ENCODE results near the gene MAP1LC3A.

DNA sequence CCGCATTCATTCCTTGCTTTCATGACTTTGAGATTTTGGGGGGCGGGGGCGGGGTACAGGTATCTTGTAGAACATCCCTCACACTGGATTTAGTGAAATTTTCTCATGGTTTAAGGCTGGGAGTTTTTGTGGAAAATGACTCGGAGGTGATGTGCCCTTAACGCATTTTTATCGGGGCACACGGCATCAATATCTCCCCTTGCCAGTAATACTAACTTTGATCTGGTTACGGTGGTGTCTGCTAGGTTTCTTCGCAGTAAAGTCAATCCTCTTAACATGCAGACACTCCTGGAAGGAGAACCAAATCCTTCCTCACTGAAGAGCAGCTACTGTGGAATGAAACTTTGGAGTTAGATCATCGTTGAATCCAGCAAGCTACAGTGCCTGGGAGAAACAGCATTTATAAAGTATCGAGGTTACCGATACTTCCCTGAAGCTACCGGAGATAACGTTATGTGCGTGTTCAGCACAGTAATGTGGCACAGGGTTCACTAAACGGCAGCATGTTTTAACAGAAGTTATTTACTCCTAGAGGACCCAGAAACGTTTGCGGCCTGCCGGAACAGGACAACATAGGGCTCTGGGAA lies 43.5 kb upstream of the MAP1LC3A start:
- no peak for TF ChIP-seq CTCF (IDR thresholded peaks at IDR 0.05)
- TF ChIP-seq POLR2A (IDR thresholded peaks at IDR 0.05), result peak in 2 of 3 donors; percentile 36

Measured in body of pancreas (tissue), 4 donors.